H54 (cell line): ENCODE data around the gene PCNT.
"Not testable (repeated sequence)": the region's sequence is repeated elsewhere in the genome, so short reads cannot be mapped to it uniquely, and the experiment has no call there.

Source experiments
- DNase-seq: peaks from one replicate; pipeline ENCODE4 v3.0.0; 2011; ENCODE audit warnings: low spot score, mixed read lengths; ENCODE audit not compliant: insufficient read length
- FAIRE-seq: peaks from 3 replicates; lab custom pipeline; 2011; peaks lifted over from hg19 to GRCh38; lab: Jason Lieb, UNC
- POLR2A ChIP-seq: IDR thresholded peaks from 2 replicates; pipeline ENCODE4 v1.6.1; 2011; ENCODE audit warnings: low read depth, mild to moderate bottlenecking, low read length

PCNT gene

GRCh38 chr21:46366966-46367365 is 43.0 kb downstream of the PCNT start:
- no peak for TF ChIP-seq POLR2A
- FAIRE-seq: no peak
- DNase-seq: no peak

DNA sequence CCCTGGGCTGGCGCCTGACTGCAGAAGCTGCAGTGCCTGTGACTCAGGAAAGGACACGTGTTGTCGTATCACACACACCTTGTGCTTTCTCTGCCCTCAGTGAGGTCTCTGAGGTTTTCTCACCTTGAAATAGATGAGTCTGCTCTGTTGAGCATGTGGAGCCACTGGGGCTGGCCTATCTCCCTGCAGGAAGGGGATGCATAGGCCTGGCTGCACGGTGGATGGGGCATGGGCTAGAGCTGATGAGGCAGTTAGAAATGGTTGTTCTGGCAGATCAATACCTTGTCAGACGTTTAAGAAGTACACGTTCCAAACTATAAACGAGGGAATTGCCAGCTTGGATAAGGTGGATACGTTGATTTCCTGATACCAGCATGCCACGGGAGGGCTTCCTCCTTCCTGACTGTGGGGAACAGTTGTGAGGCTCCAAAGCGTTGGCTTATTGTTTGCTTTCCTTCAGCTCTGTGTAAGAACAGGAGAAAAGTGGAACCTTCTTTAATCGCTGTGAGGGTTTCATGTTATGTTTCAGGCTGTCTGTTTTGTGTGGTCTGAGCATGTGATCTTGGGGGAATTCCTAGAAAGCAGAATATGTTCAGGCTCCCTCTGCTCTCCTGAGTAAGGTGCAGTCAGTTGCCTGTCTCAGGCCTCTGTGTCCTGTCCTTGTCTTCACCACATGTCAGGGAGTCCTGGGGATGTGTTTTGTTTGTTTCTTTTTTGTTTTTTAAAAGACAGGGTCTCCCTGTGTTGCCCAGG is 44.8 kb downstream of the PCNT start:
- no peak for FAIRE-seq
- DNase-seq: no peak
- no peak for TF ChIP-seq POLR2A

DNA sequence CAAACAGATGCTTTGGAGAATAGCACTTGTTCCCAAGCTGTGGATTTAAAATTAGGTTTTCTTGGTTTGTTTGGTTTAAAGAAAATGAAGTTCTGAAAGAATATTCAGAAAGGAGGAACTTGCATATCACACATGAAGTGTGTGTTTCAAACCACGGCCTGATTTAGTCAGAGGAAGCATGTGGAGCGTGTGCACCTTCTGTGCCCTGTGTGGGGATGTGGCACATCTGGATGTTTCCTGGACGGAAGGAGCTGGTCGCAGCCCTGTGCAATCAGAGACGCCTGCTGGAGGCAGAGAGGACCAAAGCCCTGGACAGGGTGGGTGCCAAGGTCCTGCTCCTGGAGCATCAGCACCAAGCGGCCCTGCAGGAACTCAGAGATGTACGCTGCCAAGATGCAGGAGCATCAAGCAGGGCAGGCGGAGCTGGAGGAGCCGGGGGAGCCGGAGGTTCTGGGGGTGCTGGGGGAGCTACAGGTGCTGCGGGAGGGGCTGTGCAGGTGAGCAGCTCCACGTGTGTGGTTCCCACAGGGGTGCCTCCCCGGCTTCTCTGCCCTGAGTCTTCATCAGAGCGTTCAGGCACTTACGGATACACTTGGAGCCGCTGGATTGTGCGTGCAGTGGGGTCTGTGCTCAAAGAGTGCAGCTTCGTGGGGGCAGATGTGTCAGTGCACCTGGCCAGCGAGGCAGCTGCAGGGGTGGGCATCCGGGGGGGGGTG is 45.7 kb downstream of the PCNT start:
- FAIRE-seq: no peak
- DNase-seq: no peak
- TF ChIP-seq POLR2A: no peak

GRCh38 chr21:46371204-46372013 is 47.5 kb downstream of the PCNT start:
- no peak for DNase-seq
- no peak for FAIRE-seq
- no peak for TF ChIP-seq POLR2A

GRCh38 chr21:46372014-46372485 is 48.1 kb downstream of the PCNT start:
- TF ChIP-seq POLR2A: no peak
- no peak for FAIRE-seq

GRCh38 chr21:46372947-46373346 is 49.0 kb downstream of the PCNT start:
- DNase-seq, FAIRE-seq: not testable (repeated sequence)

More at GRCh38 chr21:46372014-46372485, 48.1 kb downstream of the PCNT start:
- no peak for DNase-seq

DNA sequence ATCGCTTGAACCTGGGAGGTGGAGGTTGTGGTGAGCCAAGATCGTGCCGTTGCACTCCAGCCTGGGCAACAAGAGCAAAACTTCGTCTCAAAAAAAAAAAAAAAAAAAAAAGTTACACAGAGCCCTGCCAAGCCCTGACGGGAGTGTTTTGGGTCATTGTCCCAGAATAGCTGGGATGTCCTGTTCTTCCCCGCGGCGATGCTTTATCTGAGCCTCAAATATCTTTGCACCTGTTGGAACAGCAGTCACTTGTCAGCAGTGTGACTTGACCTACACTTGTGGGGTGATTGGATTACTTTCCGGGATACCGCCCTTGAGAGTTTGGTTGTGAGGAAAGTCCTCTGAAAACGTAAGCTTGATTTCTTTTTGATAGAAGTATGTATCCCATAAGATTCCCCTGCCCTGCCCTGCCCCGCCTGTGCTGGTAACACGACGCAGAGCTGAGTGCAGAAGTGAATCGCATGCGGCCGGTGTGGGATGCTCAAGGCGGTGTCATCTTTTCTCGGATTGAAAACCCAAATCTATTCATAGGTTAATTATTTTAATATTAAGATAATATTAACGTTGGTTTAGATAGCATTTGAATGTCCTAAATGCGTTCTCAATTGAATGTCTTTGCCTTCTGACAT is 50.9 kb downstream of the PCNT start:
- TF ChIP-seq POLR2A: no peak
- FAIRE-seq: no peak

DNA sequence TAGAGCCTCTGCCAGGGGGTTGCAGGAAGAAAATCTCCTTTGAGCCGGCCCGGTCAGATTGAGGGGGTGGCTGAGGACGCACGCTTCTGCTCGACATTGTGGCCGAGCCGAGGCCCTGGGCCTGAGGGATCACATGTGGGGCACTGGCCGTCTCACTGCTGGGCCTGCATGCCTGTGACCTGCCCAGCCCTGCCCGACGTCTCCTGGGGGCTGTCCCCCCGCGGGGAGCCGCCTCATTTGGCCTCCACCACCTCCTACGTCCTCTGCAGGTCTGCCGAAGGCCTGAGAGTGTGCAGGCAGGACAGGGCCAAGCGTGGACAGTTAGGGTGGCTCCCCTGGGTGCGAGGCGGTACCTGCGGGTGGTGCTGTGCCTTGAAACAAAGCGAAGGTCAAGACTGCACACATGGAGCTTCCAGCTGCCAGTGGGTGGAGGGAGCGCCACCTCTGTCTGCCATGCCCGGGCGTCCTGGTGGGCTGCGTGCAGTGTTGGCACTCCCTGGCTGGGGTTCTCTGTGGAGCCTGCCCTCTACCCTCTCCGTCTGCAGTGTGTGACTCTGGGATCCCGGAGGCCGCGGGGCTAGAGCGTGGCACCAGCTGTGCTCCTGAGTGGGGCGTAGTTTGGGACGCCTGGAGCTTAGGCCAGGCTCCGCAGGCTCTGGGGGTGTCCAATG is 51.7 kb downstream of the PCNT start:
- FAIRE-seq (no peak), DNase-seq (no peak)
- TF ChIP-seq POLR2A: no peak

More for the DNA sequence above, 50.9 kb downstream of the PCNT start:
- no peak for DNase-seq

DNA sequence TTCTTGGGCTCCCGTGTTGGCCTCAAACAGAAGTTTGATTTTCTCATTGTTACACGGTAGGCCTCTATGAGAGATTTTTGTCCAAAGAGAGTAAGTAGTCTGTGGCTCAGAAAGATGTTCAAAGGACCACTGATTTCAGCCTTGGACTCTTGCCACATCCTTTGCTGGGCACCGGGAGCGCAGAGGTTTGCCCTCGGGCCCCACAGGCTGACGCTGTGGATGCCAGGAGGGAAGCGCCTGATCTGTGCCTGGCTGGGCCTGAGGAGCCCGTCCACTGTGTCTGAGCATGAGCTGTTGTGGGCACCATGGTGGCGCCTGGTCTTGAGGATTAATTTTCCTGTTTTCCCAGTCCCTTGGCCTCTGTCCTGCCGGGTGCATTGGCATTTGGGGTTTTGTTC is 52.3 kb downstream of the PCNT start:
- TF ChIP-seq POLR2A: no peak
- FAIRE-seq: no peak
- no peak for DNase-seq

DNA sequence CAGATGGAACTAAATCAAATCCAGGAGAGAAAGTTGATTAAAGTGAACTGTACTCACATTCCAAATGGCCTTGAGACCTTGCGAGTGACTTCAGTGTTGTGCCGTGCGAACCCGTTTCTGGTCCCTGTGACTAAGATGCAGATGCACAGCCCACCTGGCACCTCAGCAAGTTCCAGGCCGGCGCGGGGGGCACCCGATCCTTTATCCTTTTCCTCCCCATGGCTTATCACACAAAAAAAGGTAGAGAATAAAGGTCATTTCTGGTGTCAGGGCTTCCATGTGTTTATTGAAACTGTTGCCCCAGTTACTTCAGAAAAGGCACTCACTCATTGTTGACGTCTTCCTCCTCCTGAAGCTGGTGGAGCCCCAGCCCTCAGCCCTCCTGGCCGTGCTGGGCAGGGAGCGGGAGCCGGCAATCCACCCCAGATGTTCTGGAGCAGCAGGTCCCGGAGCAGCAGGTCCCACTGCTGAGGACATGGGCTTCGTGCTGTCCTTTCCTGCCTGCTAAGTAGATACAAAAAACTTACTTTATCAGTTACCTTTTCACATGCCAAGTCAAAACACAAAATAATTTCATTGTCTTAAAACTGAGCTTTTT is 53.0 kb downstream of the PCNT start:
- TF ChIP-seq POLR2A: no peak
- FAIRE-seq (no peak), DNase-seq (no peak)

GRCh38 chr21:46377789-46378188 is 53.8 kb downstream of the PCNT start:
- TF ChIP-seq POLR2A: no peak
- FAIRE-seq: no peak
- DNase-seq: no peak

DNA sequence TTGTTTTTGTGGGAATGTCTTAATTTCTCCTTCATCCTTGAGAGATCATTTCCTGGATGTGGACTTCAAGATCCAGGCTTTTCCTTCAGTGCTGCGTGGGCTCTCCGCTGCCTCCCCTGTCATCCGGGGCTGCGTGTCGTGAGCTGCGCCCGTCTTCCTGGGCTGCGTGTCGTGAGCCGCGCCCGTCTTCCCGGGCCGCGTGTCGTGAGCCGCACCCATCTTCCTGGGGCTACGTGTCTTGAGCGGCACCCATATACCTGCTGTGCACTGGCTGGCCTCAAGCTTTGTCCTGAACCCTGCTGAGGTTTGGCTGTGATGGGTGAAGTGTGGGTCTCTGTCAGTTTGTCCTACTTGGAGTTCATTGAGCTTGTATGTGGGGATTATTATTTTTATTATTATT is 55.1 kb downstream of the PCNT start:
- FAIRE-seq (no peak), DNase-seq (no peak)
- TF ChIP-seq POLR2A: no peak

GRCh38 chr21:46379691-46380090 is 55.7 kb downstream of the PCNT start:
- TF ChIP-seq POLR2A: no peak
- FAIRE-seq: no peak
- no peak for DNase-seq
